ENCODE data around the gene TSPAN11.

The TSPAN11 gene

GRCh38 chr12:31002999-31003398, 76.5 kb downstream of the TSPAN11 start:
- Histone ChIP-seq H3K79me2 (ENCODE audit: insufficient read depth, low read length) (no peaks in the 10 kb centered on the region), H3K9ac (ENCODE audit: low read depth, low read length, poor library complexity, severe bottlenecking) (no peak overlapping the region), H2AFZ (ENCODE audit: low read length) (no peak overlapping the region), H3K27me3 (ENCODE audit: insufficient read depth, low read length, poor library complexity, severe bottlenecking) (no peaks in the 10 kb centered on the region), H3K4me2 (ENCODE audit: low read depth, low read length, poor library complexity, severe bottlenecking) (no peak overlapping the region), H3K36me3 (ENCODE audit: insufficient read depth, low read length) (no peaks in the 10 kb centered on the region), H3K4me3 (ENCODE audit: low read length, poor library complexity, severe bottlenecking) (no peak overlapping the region), H3K9me2 (replicated peaks; ENCODE audit: low read depth, low read length) (no peaks in the 10 kb centered on the region), H3K4me1 (ENCODE audit: insufficient read depth, low read length, poor library complexity, severe bottlenecking) (no peaks in the 10 kb centered on the region), H3F3A (ENCODE audit: low read depth) (no peaks in the 10 kb centered on the region), H4K20me1 (ENCODE audit: insufficient read depth, low read length, poor library complexity, severe bottlenecking) (no peaks in the 10 kb centered on the region), H3K9me3 (ENCODE audit: insufficient read depth, low read depth, low read length) (no peaks in the 10 kb centered on the region)
- no peak for TF ChIP-seq EZH2phosphoT487 (IDR thresholded peaks at IDR 0.05; ENCODE audit: borderline replicate concordance)
- TF ChIP-seq, protein P1, sequence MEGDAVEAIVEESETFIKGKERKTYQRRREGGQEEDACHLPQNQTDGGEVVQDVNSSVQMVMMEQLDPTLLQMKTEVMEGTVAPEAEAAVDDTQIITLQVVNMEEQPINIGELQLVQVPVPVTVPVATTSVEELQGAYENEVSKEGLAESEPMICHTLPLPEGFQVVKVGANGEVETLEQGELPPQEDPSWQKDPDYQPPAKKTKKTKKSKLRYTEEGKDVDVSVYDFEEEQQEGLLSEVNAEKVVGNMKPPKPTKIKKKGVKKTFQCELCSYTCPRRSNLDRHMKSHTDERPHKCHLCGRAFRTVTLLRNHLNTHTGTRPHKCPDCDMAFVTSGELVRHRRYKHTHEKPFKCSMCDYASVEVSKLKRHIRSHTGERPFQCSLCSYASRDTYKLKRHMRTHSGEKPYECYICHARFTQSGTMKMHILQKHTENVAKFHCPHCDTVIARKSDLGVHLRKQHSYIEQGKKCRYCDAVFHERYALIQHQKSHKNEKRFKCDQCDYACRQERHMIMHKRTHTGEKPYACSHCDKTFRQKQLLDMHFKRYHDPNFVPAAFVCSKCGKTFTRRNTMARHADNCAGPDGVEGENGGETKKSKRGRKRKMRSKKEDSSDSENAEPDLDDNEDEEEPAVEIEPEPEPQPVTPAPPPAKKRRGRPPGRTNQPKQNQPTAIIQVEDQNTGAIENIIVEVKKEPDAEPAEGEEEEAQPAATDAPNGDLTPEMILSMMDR (conservative IDR thresholded peaks at IDR 0.05; ENCODE audit: low read length) = no peak

DNA sequence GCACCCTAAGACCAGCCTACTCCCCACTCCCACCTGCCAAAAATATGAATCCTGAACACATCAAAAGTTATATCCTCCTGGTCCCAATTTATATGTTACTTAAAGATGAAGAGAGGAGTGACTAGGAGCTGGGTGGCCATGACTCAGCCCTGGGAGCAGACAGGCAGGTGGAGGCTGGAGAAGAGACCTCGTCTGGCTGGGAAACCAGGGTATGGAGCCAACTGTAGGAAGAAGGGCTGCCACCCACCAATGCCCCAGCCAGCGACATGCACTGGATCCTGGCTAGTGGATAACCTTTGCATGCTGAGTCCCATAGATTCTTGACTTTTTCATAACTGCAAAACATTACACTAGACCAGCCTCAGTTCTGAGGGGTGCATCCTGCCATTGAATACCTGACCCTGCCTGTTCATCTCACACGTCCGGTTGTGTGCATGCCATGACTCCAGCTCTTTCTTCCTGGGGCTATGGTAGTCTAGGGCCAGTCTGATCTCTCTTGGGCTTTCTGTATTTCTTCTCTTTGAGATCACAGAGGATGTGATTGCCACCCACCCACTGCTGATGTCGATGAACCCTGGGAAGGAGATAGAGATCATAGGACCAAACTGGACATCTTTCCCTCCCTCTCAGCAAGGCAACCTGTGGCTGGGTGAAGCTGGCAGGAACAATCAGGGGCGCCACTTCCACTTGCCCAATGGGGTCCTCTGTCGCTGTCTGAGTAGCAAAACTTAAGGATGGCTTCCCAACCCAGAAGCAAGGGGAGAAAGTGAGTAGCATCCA, 77.5 kb downstream of the TSPAN11 start:
- Histone ChIP-seq H3K4me2 (ENCODE audit: low read depth, low read length, poor library complexity, severe bottlenecking) (no peak overlapping the region), H3K4me3 (ENCODE audit: low read length, poor library complexity, severe bottlenecking) (no peak overlapping the region), H3K9me2 (replicated peaks; ENCODE audit: low read depth, low read length) (no peaks in the 10 kb centered on the region), H4K20me1 (ENCODE audit: insufficient read depth, low read length, poor library complexity, severe bottlenecking) (no peaks in the 10 kb centered on the region), H3K9ac (ENCODE audit: low read depth, low read length, poor library complexity, severe bottlenecking) (no peak overlapping the region), H3F3A (ENCODE audit: low read depth) (no peaks in the 10 kb centered on the region), H3K36me3 (ENCODE audit: insufficient read depth, low read length) (no peaks in the 10 kb centered on the region), H3K9me3 (ENCODE audit: insufficient read depth, low read depth, low read length) (no peaks in the 10 kb centered on the region), H3K4me1 (ENCODE audit: insufficient read depth, low read length, poor library complexity, severe bottlenecking) (no peaks in the 10 kb centered on the region), H3K79me2 (ENCODE audit: insufficient read depth, low read length) (no peaks in the 10 kb centered on the region), H2AFZ (ENCODE audit: low read length) (no peak overlapping the region), H3K27me3 (ENCODE audit: insufficient read depth, low read length, poor library complexity, severe bottlenecking) (no peaks in the 10 kb centered on the region)
- TF ChIP-seq, protein P1 (conservative IDR thresholded peaks at IDR 0.05; ENCODE audit: low read length) = no peak
- no peak for TF ChIP-seq EZH2phosphoT487 (IDR thresholded peaks at IDR 0.05; ENCODE audit: borderline replicate concordance)

- no peaks in the 10 kb centered on the region for H3K9me3 ChIP-seq (ENCODE audit: insufficient read depth, low read depth, low read length)
- no peaks in the 10 kb centered on the region for H4K20me1 ChIP-seq (ENCODE audit: insufficient read depth, low read length, poor library complexity, severe bottlenecking)
- no peak overlapping the region for H2AFZ ChIP-seq (ENCODE audit: low read length)
- no peaks in the 10 kb centered on the region for H3K36me3 ChIP-seq (ENCODE audit: insufficient read depth, low read length)
- no peaks in the 10 kb centered on the region for H3F3A ChIP-seq (ENCODE audit: low read depth)
- H3K27me3 ChIP-seq (ENCODE audit: insufficient read depth, low read length, poor library complexity, severe bottlenecking) = no peaks in the 10 kb centered on the region
- no peaks in the 10 kb centered on the region for H3K9me2 ChIP-seq (replicated peaks; ENCODE audit: low read depth, low read length)
- H3K9ac ChIP-seq (ENCODE audit: low read depth, low read length, poor library complexity, severe bottlenecking) = no peak overlapping the region
- no peaks in the 10 kb centered on the region for H3K79me2 ChIP-seq (ENCODE audit: insufficient read depth, low read length)
- no peak overlapping the region for H3K4me2 ChIP-seq (ENCODE audit: low read depth, low read length, poor library complexity, severe bottlenecking)
- H3K4me3 ChIP-seq (ENCODE audit: low read length, poor library complexity, severe bottlenecking) = no peak overlapping the region
- no peak for TF ChIP-seq EZH2phosphoT487 (IDR thresholded peaks at IDR 0.05; ENCODE audit: borderline replicate concordance)
- TF ChIP-seq, protein P1 (conservative IDR thresholded peaks at IDR 0.05; ENCODE audit: low read length) = no peak
- no peaks in the 10 kb centered on the region for H3K4me1 ChIP-seq (ENCODE audit: insufficient read depth, low read length, poor library complexity, severe bottlenecking)
Measured at GRCh38 chr12:31004666-31005065, 78.1 kb downstream of the TSPAN11 start.
